Choroid plexus epithelial cell (primary cell): ENCODE data around the gene TMEM131.
A peak's percentile ranks its signal among the peaks of the same experiment; 100 is the strongest.

ENCODE experiments used
- DNase-seq: peaks from one replicate; pipeline ENCODE4 v3.0.0-alpha.2; 2010; ENCODE audit warnings: low read depth
- H3K4me3 ChIP-seq: 2 replicates; pipeline ENCODE4 v1.5.1; 2011; ENCODE audit warnings: low read depth, mild to moderate bottlenecking, control low read depth, low read length, moderate library complexity
- TF ChIP-seq, protein P1 (sequence below): conservative IDR thresholded peaks from 2 replicates; pipeline ENCODE4 v1.5.1; 2011; ENCODE audit warnings: low read depth, mild to moderate bottlenecking, control low read depth, inconsistent platforms, low read length, moderate library complexity

The TMEM131 gene

DNA sequence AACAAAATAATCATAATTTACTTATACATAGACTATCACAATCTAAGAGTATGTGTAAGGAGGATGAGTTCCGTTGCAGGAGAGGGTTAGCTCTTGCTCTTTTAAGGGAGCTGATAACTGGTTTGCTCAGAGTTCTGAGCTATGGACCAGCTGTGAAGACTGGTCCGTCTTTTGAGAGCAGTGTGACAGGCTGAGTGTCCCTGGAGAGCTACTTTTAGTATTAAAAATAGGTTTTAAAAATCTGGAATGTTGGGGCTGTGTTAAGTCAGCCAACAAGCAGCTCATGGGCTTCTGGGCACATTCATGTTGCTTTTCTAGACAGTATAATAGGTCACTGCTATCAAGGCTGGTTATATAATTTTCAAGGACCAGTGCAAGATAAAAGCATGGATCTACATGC, 41.5 kb upstream of the TMEM131 start:
- no peak for DNase-seq
- TF ChIP-seq, protein P1, sequence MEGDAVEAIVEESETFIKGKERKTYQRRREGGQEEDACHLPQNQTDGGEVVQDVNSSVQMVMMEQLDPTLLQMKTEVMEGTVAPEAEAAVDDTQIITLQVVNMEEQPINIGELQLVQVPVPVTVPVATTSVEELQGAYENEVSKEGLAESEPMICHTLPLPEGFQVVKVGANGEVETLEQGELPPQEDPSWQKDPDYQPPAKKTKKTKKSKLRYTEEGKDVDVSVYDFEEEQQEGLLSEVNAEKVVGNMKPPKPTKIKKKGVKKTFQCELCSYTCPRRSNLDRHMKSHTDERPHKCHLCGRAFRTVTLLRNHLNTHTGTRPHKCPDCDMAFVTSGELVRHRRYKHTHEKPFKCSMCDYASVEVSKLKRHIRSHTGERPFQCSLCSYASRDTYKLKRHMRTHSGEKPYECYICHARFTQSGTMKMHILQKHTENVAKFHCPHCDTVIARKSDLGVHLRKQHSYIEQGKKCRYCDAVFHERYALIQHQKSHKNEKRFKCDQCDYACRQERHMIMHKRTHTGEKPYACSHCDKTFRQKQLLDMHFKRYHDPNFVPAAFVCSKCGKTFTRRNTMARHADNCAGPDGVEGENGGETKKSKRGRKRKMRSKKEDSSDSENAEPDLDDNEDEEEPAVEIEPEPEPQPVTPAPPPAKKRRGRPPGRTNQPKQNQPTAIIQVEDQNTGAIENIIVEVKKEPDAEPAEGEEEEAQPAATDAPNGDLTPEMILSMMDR, result no peak
- no peak overlapping the region for H3K4me3 ChIP-seq

DNA sequence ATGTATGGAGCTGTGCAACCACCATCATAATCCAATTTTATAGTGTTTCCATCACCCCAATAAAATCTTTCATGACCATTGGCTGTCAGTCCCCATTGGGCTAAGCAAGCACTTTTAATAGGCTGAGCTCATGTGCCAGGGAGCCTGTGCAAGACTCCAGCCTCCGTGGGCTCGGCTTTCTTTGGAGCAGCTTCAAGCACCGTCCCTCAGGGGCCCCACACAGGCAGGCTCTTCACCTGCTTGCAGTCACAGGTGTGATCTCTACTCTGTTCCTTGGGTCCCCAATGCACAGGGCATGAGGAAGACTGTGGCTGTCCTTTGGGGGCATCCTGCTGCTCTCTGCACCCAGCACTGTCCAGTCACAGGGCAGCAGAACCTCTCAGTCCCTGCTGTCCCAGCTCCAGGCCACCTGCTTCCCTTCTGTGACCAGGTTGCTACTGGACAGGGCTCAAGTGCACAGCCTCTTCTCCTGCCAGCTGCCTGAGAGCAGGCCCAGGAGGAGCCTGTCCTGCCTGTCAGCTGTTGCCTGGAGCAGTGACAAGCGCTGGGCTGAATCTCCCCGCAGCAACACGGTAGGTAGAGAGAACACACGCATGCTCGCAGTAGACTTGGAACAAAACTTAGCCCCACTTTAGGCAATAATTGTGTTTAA, 40.7 kb upstream of the TMEM131 start:
- no peak overlapping the region for H3K4me3 ChIP-seq
- DNase-seq, result no peak
- TF ChIP-seq, protein P1, result no peak

DNA sequence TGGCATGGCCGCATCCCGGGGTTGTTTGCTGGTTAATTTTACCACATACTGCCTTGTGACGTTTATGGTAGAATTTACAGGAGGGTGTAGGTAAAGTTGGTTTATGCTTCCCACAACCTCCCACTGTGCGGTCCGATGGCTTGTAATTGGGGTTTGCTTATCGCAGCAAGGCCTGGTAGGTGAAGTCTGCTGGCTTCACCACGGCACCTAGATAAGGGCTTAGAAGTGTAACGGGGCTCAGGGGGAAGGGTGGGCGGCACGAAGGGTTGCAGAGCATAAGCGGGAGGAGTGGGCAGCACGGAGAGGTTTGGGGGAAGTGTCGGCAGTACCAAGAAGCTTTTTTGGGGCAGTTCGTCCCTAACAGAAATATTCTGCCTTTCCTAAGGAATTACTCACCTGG, 39.0 kb upstream of the TMEM131 start:
- no peak overlapping the region for H3K4me3 ChIP-seq
- no peak for DNase-seq
- TF ChIP-seq, protein P1, result no peak

DNA sequence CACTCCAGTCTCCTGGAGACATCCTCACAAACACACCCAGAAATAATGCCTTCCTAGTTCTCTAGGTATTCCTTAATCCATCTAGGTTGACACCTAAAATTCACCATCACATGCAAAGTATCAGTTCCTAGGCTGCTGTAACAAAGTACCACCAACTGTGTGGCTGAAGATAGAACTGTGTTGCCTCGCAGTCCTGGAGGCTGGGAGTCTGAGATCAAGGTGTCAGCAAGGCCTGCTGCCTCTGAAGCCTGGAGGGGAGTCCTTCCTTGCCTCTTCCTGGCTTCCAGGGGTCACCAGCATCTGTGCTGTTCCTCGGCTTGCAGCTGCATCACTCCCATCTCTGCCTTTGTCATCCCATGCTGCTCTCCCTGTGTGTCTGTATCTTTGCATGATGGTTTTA, 36.3 kb upstream of the TMEM131 start:
- DNase-seq, result no peak
- TF ChIP-seq, protein P1, result no peak
- H3K4me3 ChIP-seq, result no peak overlapping the region

DNA sequence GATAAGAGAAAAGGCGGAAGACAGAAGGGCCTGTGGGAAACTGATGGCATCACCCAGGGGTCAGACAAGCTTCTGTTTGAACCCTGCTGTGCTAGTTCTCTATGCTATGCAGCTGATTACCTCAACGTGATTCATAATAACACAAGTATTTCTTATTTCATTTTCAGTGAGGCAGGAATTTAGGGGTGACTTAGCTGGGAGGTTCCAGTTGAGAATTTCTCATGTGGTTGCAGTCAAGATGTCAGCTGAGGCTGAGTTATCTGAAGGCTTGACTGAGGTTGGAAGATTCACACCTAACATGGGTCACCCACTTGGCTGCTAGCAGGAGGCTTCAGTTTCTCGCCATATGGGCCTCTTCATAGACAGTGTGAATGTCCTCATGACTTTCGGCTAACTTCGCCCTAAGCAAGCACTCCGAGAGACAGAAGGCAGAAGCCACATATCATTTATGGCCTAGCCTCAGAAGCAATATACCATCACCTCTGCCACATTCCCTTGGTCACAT, 34.0 kb upstream of the TMEM131 start:
- H3K4me3 ChIP-seq, result no peak overlapping the region
- TF ChIP-seq, protein P1, result no peak
- peak; percentile 85 for DNase-seq

DNA sequence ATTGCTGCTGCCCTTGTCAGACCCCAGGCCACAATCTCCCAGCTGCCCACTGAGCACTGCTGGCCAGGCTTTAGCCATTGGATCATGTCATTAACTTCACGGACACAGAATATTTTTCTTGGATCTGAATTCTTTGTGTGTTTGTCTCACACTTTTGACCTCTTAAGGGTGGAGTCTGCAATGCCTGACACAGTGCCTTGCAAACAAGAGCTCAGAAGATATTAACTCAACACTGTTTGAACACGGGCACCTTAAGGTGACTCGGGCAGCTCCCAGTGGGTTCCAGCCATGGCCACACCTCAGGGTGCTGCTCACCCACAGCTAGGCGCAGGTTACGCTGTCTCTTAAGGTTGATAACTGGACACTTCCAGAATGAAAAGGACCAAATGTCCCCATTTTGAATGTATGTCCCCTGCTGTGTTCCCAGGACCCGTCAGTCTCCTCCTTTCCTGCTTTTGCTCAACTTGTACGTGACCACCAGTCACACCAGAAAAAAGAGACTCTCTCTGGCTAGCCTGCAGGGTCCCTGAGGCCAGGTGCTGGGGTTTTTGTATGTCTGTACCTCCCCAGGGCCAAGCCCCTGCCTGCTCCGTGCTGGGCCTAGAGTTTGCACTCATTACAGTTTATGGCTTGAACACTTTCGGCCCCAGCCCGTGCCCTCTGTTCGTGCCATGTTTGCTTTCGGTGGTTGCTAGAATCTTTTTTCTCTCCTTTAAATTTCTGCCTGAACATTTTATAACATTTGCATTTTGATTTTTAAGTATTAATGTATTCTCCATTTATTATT, 33.4 kb upstream of the TMEM131 start:
- H3K4me3 ChIP-seq, result no peak overlapping the region
- TF ChIP-seq, protein P1, result no peak
- DNase-seq, result peak; percentile 37

DNA sequence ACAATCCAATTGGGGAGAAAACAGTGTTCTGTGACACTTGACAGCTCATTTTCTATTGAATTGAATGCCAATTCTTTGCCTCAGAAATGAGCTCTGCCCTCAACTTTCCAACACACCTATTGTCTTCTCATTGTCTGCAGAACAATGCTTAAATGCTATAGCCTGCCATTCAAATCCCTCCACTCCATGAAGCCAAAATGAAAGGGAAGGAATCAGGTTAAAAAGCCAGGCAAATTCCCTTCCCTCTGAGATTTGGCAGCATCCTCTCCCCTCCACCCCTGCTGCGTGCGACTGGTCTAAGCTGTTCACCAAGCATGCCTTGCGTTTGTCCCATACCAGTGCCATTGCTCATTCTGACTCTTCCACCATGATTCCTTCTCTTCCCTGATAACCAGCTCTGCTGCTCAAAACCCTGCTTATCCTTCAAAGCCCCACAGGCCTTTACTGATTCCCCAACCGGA, 32.4 kb upstream of the TMEM131 start:
- peak; percentile 52 for DNase-seq
- TF ChIP-seq, protein P1, result no peak
- no peak overlapping the region for H3K4me3 ChIP-seq
